NCI-H524 treated with DMSO at 0.1 percent for 48 hours (cell line): ENCODE data around the gene TMEM91.
"Not testable (repeated sequence)": the region's sequence is repeated elsewhere in the genome, so short reads cannot be mapped to it uniquely, and the experiment has no call there.

Source experiments
- DNase-seq: peaks from one replicate; lab custom pipeline; 2025; lab: John Stamatoyannopoulos, UW

TMEM91 gene

DNA sequence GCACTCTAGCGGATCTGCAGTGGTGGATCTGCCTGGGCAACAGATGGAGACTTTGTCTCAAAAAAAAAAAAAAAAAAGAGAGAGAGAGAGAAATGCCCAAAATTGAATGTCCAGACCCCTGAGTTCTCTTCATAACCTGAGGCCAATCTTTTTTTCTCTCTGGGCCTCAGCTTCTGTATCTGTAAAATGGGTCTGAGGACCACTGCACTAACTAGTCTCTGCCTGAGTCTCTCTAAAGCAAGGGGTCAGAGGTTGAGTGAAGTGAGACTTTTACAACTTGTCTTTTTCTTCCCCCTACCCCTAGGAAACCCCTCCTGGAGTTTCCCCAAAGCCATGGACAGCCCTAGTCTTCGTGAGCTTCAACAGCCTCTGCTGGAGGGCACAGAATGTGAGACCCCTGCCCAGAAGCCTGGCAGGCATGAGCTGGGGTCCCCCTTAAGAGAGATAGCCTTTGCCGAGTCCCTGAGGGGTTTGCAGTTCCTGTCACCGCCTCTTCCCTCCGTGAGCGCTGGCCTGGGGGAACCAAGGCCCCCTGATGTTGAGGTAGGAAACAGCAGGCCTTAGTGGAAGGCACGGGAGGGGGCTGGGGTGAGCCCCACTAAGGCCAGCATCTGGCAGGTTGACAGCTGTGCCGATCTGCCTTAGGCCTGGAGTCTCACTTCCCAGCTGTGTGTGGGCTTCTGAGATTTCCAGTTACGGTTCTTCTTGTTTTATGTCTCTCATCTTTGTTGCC, 1.8 kb downstream of the TMEM91 start:
- DNase-seq, result peak; percentile 15

- DNase-seq, result not testable (repeated sequence)
These were observed 5.2 kb downstream of the TMEM91 start for GRCh38 chr19:41381536-41381935.

GRCh38 chr19:41384351-41384750, 8.0 kb downstream of the TMEM91 start:
- no peak for DNase-seq

- DNase-seq, result no peak
These were observed 10.1 kb downstream of the TMEM91 start for GRCh38 chr19:41386442-41386841.

GRCh38 chr19:41391618-41392017, 15.3 kb downstream of the TMEM91 start:
- no peak for DNase-seq

DNA sequence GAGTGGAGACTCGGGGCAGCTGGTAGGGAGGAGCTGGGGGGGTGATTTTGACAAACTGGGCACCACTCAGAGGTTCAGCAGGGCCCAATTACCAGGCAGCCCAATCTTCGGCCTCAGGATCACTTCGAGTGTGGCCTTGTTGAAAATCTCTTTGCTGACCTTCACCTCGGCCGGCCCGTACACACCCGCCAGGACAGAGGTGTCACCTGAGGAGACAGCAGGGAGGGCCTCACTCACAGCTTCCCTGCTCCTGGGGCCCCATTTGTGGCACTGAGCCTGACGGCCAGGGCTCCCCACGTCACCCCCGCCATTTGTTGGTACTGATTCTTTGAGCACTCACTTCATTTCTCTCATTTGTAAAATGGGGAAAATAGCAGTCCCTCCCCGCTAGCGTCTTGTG, 16.4 kb downstream of the TMEM91 start:
- no peak for DNase-seq

DNA sequence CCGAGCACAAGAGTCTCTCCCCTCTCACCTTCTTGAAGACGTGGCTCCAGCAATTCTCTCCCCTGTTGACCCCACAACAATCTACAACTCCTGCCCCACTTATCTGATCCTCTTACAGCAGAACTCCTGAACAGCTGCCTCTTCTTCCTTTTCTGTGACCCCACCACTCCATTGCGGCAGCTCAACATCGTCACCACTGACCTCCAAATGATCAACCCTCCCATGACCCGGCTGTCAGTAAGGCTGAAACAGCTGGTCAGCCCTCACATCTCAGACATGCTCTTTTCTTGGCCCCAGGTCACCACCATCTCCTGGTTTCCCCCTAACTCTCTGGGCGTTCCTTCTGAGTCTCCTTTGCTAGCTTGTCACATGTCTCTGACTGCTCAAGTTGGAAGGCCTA, 19.0 kb downstream of the TMEM91 start:
- DNase-seq, result no peak

DNA sequence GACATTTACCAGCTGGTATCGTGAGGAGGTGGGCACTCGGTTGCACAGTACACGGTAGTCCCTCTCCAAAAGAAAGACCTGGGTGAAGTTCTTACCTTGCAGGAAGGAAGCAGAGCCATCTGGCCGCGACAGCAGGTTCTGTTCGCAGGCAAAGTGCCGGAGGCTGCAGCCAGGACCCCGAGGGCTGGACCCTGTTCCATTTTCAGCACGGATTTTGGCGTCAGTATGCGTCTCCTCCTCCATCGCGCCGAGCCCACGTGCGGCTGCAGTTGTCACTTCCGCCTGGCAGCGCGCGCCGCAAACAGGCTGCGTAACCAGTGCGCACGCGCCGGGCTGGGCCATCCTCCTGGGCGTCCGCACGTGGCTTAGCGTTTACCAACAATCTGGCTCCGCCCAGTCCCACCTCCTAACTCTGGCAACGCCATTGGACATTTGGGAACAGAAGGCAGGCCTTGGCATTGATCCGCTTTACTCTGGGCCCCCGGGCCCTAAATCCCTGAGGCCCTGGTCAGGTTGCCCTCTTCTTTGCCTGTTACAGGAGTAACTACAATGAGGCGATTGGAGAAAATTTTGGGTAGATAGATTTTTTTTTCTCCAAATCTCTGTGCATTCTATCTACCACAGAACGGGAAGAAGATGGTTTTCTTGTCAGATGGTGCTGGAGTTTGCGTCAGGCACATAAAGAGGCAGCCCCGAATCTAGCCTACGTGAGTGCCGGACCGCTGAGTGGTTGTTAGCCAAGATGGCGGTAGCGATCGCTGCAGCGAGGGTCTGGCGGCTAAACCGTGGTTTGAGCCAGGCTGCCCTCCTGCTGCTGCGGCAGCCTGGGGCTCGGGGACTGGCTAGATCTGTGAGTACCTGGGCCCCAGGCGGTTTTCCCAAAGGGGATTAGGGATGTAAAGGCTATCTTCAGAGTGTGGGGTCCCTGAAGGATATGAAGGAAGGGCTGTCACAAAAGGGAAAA, 21.0 kb downstream of the TMEM91 start, which contains the start of the genes BCKDHA and EXOSC5:
Gene BCKDHA, plus strand, starts transcription at position 733 of the 964 bp plus-strand sequence. Its CDS starts 10 bp downstream, at position 743.
Gene EXOSC5, minus strand, starts transcription at position 274 of the 964 bp plus-strand sequence. Its CDS starts 31 bp downstream, at position 243.
- peak; percentile 99 for DNase-seq

DNA sequence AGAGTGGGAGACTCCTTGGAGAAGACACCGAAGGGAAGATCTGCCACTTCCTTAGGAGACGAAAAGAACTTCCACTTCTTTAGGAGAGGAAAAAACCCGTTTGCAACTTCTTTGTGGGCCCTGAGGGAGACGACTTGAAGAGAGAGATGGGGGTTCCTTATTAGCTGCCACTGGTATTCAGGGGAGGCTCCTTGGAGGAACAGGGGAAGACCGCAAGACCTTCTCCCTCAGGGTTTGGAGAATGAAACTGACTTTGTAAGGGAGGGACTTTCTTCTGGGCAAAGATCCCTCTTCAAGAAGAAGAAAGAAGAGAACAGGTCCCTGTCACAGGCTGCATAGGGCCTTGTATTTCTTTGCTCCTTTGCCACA, 21.7 kb downstream of the TMEM91 start:
- no peak for DNase-seq

DNA sequence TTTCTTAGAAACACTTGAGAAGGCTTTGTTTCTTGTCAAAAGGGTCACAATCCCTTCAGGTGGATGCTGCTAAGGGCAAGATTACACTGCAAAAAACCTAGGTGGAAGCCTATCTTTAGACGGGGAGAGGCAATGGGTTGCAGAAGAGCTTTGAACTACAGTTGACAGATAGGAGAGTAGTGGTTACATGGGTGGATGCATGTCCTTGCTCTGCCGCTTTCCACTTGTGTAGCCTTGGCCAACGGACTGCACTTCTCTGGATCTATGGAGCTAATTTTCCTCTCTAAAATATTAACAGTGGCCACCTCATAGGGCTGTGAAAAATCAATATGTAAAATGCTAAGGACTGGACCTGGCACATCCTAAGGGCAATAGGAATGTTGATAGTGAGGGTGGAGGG, 22.3 kb downstream of the TMEM91 start:
- DNase-seq, result no peak

- DNase-seq, result no peak
These were observed 22.8 kb downstream of the TMEM91 start for GRCh38 chr19:41399091-41399490.

DNA sequence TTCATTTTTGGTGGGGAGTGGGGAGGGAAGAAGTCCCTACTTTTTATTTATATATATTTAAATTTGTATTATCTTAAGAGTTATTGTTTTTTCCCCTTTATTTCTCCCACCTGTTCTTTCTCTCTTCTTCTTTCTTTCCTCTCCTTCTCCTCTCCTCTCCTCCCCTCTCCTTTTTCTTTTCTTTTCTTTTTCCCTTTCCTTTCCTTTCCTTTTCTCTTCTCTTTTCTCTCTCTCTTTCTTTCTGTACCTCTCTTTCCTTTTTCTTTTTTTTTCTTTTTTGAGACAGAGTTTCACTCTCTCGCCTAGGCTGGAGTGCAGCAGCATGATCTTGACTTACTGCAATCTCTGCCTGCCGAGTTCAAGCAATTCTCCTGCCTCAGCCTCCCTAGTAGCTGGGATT, 23.2 kb downstream of the TMEM91 start:
- no peak for DNase-seq

DNA sequence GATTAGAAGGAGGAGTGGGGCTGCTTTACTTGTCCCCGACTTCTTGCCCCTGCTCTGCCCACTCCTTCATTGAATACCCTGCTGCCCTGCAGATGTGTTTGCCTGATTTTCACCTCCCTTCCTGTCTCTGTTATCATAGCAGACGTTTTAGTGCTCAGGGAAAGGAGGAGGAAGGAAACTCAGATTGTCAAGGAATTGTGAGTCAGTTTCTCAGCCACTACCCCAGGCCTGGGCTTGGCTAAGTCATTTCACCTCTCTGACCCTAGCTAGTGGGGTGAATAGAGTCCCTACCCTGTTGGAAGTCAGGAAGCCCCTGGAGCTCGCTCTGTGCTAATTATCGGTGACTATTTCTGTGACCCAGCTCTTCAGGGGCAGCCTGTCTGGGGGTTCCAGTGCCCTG, 25.1 kb downstream of the TMEM91 start:
- DNase-seq, result no peak

DNA sequence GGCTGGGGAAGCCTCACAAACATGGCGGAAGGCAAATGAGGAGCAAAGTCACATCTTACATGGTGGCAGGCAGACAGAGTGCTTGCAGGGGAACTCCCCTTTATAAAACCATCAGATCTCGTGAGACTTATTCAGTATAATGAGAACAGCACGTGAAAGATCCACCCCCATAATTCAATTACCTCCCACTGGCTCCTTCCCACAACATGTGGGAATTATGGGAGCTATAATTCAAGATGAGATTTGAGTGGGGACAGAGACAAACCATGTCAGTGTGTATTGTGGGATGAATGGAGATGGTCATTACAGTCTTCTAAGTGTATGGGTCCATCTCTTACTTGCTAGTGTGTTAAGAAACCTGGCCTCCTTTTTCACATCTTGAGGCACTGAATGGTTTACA, 25.7 kb downstream of the TMEM91 start:
- DNase-seq, result no peak

GRCh38 chr19:41403181-41403970, 27.0 kb downstream of the TMEM91 start:
- no peak for DNase-seq

- DNase-seq, result no peak
These were observed 29.4 kb downstream of the TMEM91 start for GRCh38 chr19:41405776-41406175.

DNA sequence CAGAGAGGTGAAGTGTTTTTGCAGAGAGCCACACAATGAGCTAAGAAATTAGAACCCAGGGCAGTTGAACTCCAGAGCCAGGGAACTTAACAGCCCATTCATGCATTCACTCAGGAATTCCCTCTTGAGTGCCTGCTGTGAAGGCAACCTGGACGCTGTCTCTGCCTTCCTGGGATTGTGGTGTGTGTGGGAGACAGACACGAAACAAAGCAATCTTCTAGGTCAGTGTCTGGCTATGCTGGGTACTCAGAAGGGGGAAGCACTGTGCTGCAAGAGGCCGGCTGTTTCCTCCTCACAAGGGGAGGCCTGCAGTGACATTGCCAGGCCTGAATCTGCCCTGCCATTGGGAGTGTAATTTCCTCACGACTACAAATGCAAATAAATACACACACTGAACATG, 30.9 kb downstream of the TMEM91 start:
- DNase-seq, result no peak

GRCh38 chr19:41408256-41408655, 31.9 kb downstream of the TMEM91 start:
- DNase-seq, result no peak

- not testable (repeated sequence) for DNase-seq
These were observed 32.5 kb downstream of the TMEM91 start for GRCh38 chr19:41408846-41409245.

- DNase-seq, result no peak
These were observed 33.0 kb downstream of the TMEM91 start for GRCh38 chr19:41409288-41409687.

- no peak for DNase-seq
These were observed 34.2 kb downstream of the TMEM91 start for GRCh38 chr19:41410336-41411054.
